OCI-LY1 (cell line): Measurements from ENCODE around the gene LAMA1.

Source experiments
- H2AFZ ChIP-seq: fragments of 200-600 bp; sonication (generic), shearing (Covaris generic); 2 replicates; pipeline ENCODE4 v1.6.0; 2014; ENCODE audit warnings: antibody characterized with exemption, mild to moderate bottlenecking, low read length
- H3F3A ChIP-seq: fragments of 200-600 bp; sonication (generic), shearing (Covaris generic); 2 replicates; pipeline ENCODE4 v1.6.0; 2014; ENCODE audit warnings: mild to moderate bottlenecking, antibody characterized with exemption, low read length, moderate library complexity; ENCODE audit not compliant: insufficient read depth
- H3K27ac ChIP-seq: fragments of 200-600 bp; sonication (generic); 2 replicates; pipeline ENCODE4 v1.5.1; 2014; ENCODE audit warnings: low read length, mixed run types, mild to moderate bottlenecking, low read depth; ENCODE audit not compliant: poor library complexity, severe bottlenecking
- H3K27me3 ChIP-seq: fragments of 200-600 bp; sonication (generic); 2 replicates; pipeline ENCODE4 v1.6.0; 2014; ENCODE audit warnings: antibody characterized with exemption, mild to moderate bottlenecking, low read length, moderate library complexity; ENCODE audit not compliant: insufficient read depth
- H3K36me3 ChIP-seq: fragments of 200-600 bp; sonication (generic); 2 replicates; pipeline ENCODE4 v1.6.1; 2014; ENCODE audit warnings: mild to moderate bottlenecking, antibody characterized with exemption, low read length, moderate library complexity, mixed read lengths; ENCODE audit not compliant: insufficient read depth
- H3K4me1 ChIP-seq: fragments of 200-600 bp; sonication (generic); 2 replicates; pipeline ENCODE4 v1.5.1; 2014; ENCODE audit warnings: mild to moderate bottlenecking, low read length, moderate library complexity; ENCODE audit not compliant: insufficient read depth, severe bottlenecking
- H3K4me2 ChIP-seq: fragments of 200-600 bp; sonication (generic), shearing (Covaris generic); 2 replicates; pipeline ENCODE4 v1.6.1; 2014; ENCODE audit warnings: low read length
- H3K4me3 ChIP-seq: fragments of 200-600 bp; sonication (generic); 2 replicates; pipeline ENCODE4 v1.5.1; 2014; ENCODE audit warnings: low read length, low read depth, mild to moderate bottlenecking, mixed read lengths; ENCODE audit not compliant: poor library complexity, severe bottlenecking
- H3K79me2 ChIP-seq: fragments of 200-600 bp; shearing (Covaris generic); 2 replicates; pipeline ENCODE4 v1.6.1; 2016; ENCODE audit warnings: mixed run types, low read length, mixed read lengths; ENCODE audit not compliant: insufficient read depth
- H3K9ac ChIP-seq: fragments of 200-600 bp; sonication (generic), shearing (Covaris generic); 2 replicates; pipeline ENCODE4 v1.6.1; 2014; ENCODE audit warnings: mild to moderate bottlenecking, low read length, mixed read lengths
- H3K9me2 ChIP-seq: fragments of 200-600 bp; sonication (generic), shearing (Covaris generic); 2 replicates; pipeline ENCODE4 v1.6.1; 2014; ENCODE audit warnings: low read depth, mild to moderate bottlenecking, low read length, mixed read lengths
- H3K9me3 ChIP-seq: fragments of 200-600 bp; shearing (Covaris generic); 2 replicates; pipeline ENCODE4 v1.6.1; 2014; ENCODE audit warnings: low read length, mixed read lengths
- H4K20me1 ChIP-seq: fragments of 200-600 bp; sonication (generic), shearing (Covaris generic); 2 replicates; pipeline ENCODE4 v1.6.0; 2016; ENCODE audit warnings: mild to moderate bottlenecking, low read length; ENCODE audit not compliant: insufficient read depth
- EZH2 ChIP-seq: fragments of 200-600 bp; sonication (generic), shearing (Covaris generic); IDR thresholded peaks from 2 replicates; pipeline ENCODE4 v1.8.0; 2017; ENCODE audit warnings: borderline replicate concordance, mixed run types, mild to moderate bottlenecking, antibody characterized with exemption, low read length, moderate library complexity, mixed read lengths
- TF ChIP-seq, protein P1 (sequence below): fragments of 200-600 bp; sonication (generic), shearing (Covaris generic); IDR thresholded peaks from 2 replicates; pipeline ENCODE4 v1.5.1; 2017; ENCODE audit warnings: mild to moderate bottlenecking, antibody characterized with exemption, low read length, moderate library complexity, mixed read lengths

Gene LAMA1

GRCh38 chr18:7111134-7111533, 6.5 kb downstream of the LAMA1 start:
- no peak overlapping the region for H3K4me2 ChIP-seq
- H2AFZ ChIP-seq, result no peak overlapping the region
- TF ChIP-seq, protein P1, sequence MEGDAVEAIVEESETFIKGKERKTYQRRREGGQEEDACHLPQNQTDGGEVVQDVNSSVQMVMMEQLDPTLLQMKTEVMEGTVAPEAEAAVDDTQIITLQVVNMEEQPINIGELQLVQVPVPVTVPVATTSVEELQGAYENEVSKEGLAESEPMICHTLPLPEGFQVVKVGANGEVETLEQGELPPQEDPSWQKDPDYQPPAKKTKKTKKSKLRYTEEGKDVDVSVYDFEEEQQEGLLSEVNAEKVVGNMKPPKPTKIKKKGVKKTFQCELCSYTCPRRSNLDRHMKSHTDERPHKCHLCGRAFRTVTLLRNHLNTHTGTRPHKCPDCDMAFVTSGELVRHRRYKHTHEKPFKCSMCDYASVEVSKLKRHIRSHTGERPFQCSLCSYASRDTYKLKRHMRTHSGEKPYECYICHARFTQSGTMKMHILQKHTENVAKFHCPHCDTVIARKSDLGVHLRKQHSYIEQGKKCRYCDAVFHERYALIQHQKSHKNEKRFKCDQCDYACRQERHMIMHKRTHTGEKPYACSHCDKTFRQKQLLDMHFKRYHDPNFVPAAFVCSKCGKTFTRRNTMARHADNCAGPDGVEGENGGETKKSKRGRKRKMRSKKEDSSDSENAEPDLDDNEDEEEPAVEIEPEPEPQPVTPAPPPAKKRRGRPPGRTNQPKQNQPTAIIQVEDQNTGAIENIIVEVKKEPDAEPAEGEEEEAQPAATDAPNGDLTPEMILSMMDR, result no peak
- no peak for TF ChIP-seq EZH2
- no peak overlapping the region for H3K27ac ChIP-seq
- no peak overlapping the region for H3K4me3 ChIP-seq
- no peaks in the 10 kb centered on the region for H3K9me2 ChIP-seq
- no peaks in the 10 kb centered on the region for H3F3A ChIP-seq
- H3K9me3 ChIP-seq, result no peaks in the 10 kb centered on the region
- no peaks in the 10 kb centered on the region for H3K79me2 ChIP-seq
- no peaks in the 10 kb centered on the region for H3K4me1 ChIP-seq
- no peaks in the 10 kb centered on the region for H3K36me3 ChIP-seq
- H3K27me3 ChIP-seq, result no peaks in the 10 kb centered on the region
- H4K20me1 ChIP-seq, result no peaks in the 10 kb centered on the region
- no peak overlapping the region for H3K9ac ChIP-seq

DNA sequence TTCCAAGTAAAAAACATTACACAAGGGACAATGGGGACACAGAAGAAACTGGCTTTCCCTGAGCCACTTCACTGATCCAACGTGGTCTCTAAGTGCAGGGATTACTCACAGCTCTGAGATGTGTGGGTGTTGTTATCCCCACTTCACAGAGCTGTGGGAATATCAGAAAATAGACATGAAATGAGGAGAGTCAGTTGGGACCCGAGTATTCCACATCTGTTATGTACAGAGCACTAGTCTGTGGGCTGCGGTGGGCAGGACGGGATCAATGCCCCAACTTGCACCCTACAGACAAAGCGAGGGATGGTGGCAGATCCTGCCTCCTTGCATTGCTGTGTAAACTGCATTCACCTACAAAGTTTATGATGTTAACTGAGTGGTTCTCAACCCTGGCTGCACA, 11.7 kb downstream of the LAMA1 start:
- TF ChIP-seq, protein P1, result no peak
- TF ChIP-seq EZH2, result no peak
- no peaks in the 10 kb centered on the region for H3K9me3 ChIP-seq

DNA sequence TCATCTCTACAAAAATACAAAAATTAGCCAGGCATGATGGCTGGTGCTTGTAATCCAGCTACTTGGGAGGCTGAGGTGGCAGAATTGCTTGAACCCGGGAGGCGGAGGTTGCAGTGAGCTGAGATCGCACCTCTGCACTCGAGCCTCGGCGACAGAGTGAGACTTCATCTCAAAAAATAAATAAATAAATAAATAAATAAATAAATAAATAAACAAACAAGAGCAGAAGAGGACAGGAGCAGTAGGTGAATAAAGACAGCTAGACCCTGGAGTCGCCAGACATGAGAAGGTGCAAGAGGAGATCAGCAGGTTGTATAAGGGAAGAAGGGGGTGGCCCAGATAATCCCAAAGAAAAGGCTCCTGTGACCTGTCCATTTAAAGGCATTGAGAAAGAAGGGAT, 12.3 kb downstream of the LAMA1 start:
- no peaks in the 10 kb centered on the region for H3K9me2 ChIP-seq
- no peak overlapping the region for H3K9ac ChIP-seq
- TF ChIP-seq, protein P1, result no peak
- TF ChIP-seq EZH2, result no peak
- H3K4me2 ChIP-seq, result no peak overlapping the region
- H3K27ac ChIP-seq, result no peak overlapping the region
- H2AFZ ChIP-seq, result no peak overlapping the region
- no peaks in the 10 kb centered on the region for H3K36me3 ChIP-seq
- no peaks in the 10 kb centered on the region for H3K79me2 ChIP-seq
- H3F3A ChIP-seq, result no peaks in the 10 kb centered on the region
- H3K9me3 ChIP-seq, result no peaks in the 10 kb centered on the region
- no peaks in the 10 kb centered on the region for H3K4me1 ChIP-seq
- no peaks in the 10 kb centered on the region for H3K27me3 ChIP-seq
- no peak overlapping the region for H3K4me3 ChIP-seq
- no peaks in the 10 kb centered on the region for H4K20me1 ChIP-seq

More for the DNA sequence above, 11.7 kb downstream of the LAMA1 start:
- no peaks in the 10 kb centered on the region for H3K79me2 ChIP-seq
- H4K20me1 ChIP-seq, result no peaks in the 10 kb centered on the region
- H3K4me1 ChIP-seq, result no peaks in the 10 kb centered on the region
- no peak overlapping the region for H3K4me2 ChIP-seq
- H3K36me3 ChIP-seq, result no peaks in the 10 kb centered on the region
- H3K9me2 ChIP-seq, result no peaks in the 10 kb centered on the region
- H3K27ac ChIP-seq, result no peak overlapping the region
- H3K27me3 ChIP-seq, result no peaks in the 10 kb centered on the region
- H3K4me3 ChIP-seq, result no peak overlapping the region
- H2AFZ ChIP-seq, result no peak overlapping the region
- H3F3A ChIP-seq, result no peaks in the 10 kb centered on the region
- no peak overlapping the region for H3K9ac ChIP-seq
